Measurements from ENCODE around the gene GH2.

DNA sequence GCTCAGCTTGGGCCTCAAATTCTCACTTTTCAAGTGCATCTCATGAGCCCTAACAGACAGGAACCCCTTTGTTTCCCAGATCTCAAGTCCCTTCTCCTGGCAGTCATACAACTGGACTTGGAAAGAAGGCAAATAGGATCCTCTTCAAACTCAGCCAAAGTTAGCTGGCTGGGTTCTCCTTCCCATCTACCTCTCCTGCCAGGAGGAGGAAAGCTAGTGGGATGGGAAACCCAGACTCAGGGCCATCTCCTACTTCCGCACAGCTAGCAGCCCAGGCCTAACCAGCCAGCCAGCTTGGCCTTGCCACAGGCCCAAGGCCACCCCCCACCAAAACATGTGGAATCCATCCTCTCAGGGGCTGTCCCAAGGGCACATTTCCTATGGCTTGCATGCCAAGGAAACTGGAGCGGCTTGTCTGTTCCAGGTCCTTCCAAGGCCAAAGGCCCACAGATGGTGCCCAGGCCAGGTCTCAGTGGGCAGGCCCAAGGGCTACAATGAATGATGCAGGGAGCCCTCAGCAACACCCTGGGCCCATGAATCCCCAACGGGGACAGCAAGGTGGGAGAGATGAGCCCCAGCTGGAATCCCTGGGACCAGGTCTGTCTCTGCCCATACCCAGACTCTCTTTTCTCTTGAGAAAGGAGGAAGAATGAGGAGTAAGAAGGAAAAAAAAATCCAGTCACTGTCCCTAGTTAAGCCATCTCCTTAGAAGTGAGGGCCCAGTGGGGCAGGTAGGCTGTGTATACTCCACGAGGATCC is 41.0 kb downstream of the GH2 start:
- TF ChIP-seq, protein P1, sequence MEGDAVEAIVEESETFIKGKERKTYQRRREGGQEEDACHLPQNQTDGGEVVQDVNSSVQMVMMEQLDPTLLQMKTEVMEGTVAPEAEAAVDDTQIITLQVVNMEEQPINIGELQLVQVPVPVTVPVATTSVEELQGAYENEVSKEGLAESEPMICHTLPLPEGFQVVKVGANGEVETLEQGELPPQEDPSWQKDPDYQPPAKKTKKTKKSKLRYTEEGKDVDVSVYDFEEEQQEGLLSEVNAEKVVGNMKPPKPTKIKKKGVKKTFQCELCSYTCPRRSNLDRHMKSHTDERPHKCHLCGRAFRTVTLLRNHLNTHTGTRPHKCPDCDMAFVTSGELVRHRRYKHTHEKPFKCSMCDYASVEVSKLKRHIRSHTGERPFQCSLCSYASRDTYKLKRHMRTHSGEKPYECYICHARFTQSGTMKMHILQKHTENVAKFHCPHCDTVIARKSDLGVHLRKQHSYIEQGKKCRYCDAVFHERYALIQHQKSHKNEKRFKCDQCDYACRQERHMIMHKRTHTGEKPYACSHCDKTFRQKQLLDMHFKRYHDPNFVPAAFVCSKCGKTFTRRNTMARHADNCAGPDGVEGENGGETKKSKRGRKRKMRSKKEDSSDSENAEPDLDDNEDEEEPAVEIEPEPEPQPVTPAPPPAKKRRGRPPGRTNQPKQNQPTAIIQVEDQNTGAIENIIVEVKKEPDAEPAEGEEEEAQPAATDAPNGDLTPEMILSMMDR (IDR thresholded peaks at IDR 0.05): no peak
- TF ChIP-seq POLR2A (IDR thresholded peaks at IDR 0.05): peak in 1 of 2 donors; percentile 15
- peak in 1 of 2 donors; percentile 32 for TF ChIP-seq EP300 (IDR thresholded peaks at IDR 0.05)
